DMS153 (cell line): ENCODE data around the gene JAZF1.

Experiments used
- DNase-seq: peaks from one replicate; lab custom pipeline; 2025; lab: John Stamatoyannopoulos, UW

Gene JAZF1

DNA sequence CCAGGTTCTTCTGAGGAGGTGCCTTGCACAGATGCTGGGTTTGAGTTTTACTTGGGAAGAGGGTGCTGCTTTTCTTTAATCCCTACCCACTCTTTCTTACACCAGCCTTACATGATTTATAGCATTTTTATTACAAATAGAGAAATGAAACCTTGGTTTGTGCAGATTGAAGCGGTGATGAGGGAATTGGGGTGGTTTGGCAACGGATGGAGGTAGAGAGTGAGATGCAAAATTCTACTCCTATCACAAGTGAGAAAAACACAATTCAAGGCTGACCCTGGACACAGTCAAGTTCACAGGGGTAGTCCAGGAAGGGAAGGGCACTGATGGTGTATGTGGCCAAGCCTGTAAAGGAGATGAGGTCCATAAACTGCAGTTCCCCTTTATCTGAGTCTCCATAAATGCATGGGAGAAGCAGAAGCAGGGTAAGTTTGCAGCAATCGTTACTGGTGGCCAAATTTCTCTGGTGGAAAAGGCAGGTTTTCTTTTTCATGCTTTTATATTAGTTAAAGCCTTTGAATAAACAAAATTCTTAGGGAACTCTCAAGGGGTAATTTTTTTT is 214.3 kb downstream of the JAZF1 start:
- DNase-seq = no peak

DNA sequence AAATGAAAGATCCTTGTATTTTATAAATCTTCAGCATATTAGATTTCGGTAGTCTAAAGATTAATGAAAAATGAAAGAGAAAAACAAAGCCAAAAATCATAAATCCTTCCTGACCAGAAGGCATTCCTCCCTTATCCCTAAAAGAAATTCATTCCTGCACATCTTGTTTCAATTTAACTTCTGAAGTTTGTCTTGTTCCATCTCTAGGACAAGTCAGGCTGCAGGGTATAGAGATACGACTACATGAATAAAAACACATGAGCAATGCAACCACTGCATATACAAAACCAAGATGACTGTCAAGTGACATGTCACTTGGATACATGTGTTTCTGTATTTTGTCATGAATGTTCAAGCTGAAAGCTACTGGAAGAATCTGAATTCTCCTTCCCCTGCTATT is 214.9 kb downstream of the JAZF1 start:
- DNase-seq = no peak

DNA sequence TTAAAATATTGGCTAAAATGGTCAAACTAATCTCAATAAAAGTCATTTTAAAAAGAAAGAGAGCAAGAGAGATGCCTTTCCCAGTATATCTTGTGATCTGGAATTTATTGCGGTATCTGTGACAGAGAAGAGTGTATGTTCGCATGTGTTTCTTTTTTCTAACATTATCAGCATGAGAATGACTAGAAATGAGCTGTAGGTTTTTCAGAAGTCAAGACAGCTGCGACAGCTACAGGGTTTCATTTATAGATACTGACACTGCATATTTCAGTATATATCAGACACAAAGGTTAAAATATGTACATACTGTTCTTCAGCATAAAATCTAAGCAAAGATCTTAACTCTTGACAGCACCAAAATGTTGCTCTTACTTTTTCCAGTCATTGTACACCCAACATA is 215.8 kb downstream of the JAZF1 start:
- DNase-seq = no peak

DNA sequence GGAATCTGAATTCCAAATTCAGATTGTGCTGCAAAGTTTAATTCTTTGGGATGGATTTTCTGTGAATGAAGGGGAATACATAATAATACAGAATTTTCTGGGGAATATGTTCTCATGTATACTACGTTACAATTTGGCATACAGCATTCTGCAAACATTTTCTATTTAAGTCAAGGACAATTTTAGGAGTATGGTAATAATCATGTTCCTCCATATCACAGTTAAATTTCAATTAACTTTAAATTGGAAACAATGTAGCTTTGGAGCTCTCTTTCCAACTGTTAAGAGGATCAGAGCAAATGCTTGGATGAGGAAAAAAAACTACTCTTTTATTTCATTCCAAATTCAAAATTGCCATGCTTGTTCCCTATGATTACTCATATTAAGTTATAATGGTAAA is 217.5 kb downstream of the JAZF1 start:
- DNase-seq = no peak

DNA sequence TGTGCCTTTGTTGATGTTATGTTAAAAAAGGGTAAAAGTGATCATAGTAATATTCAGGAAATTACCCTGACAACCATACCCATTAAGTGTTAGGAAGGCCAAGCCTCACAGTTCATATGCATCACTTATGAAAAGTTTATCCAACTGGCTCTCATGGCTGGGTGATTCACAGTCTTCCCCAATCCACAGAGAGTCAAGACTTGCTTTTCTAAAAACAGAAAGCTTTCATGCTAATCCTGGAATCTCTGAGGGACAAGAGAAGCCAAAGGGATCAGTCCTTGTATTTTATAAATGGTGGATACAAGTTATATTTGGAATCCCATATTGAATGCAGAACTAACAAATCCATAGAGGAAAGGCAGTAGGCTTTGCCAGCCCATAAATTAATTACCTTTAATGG is 218.3 kb downstream of the JAZF1 start:
- no peak for DNase-seq

DNA sequence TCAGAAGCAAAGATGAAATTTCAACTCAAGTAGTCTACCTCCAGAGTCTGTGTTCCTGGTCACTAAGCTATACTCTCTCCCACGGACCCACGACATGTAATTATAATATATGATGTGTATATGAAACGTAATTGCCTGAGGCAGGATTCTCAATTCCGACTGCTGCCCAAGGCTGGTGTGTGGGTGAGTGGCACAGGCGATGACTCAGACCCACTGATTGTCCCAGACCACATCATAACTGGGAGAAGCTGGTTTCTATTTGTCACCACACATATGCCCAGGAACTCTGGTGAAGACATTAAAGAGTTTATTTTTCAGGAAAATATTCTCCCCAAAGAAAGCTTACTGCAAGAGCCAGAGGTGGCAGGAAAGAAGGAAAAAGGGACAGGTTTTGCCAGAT is 219.3 kb downstream of the JAZF1 start:
- DNase-seq = no peak

DNA sequence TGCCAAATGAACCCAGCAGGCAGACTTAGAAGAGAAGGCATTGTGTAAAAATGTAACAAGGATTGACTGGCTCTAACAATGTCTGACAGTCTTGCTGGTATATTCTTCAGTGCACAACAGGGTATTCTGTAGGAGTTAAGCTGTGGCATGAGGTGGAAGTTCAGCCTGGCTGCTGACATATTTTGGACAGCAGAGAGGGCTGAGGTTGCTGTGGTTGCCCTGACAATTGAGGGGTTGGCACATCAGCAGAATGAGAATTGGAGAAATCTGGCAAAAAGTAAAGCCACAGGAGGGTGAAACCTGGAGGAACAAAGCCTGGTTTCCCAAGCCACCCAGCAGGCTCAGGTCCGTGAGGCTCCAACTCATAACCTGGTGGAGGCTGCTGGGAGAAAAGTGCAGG is 220.2 kb downstream of the JAZF1 start:
- DNase-seq = no peak

DNA sequence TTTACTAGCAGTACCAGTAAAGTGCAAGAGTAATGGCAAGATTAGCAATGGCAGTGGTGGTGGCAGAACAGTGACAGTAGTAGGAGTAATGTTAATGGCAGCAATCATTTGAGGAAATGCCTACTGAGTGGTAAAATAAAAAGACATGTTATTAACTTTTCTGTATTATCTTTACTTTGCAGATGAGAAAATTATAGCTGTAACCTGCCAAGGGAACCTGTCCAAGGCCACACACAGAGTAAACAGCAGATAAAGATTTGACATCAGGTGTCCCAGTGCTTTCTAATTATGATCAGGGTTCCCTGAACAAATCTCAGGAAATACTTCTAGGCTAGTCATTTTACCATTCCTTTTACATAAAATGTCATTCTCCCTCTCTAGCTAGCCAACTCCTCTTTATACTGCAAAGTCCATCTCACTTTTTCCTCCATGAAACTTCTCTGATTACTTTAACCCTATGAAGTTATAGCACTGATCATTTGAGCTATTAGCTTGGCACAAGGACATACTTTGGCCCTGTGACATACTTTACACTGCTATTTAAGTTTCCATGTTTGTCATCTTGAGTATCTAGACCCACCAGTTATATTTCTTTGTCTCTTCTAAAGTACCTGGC is 221.6 kb downstream of the JAZF1 start:
- DNase-seq = no peak

DNA sequence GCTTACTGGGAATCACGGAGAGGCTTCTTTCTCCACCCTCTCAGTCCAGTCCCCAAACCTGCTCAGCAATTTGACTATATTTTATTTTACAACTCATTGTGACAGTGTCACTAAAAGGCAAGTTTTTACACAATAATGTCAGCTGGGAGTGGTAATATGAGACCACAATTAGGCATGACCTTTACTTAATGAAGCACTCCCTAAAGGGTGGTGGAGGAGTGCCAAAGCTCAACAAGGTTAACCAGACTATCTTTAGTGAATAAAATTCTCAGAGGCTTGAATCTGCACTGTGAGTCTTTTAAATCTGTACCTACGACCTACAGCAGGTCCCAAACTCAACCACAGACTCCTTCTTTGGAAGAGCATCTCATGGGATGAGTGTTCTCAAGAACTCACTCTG is 225.0 kb downstream of the JAZF1 start:
- DNase-seq = no peak

DNA sequence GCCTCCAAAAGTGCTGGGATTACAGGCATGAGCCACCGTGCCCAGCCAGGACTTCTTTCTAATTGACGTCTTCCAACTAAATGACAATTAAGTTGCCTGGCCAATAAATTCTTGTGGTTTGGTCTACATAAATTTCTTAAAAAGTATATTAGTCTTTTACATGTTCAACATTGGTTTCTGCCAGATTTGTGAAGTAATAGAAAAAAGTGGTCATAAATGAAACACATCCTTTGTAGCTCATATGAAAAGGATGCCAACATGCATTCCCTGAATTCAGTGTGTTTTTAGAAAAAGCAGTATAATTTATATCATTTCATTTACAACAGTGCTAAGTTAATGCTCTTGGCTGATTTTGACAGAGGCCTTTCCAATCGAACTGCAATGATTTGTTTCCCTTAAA is 225.6 kb downstream of the JAZF1 start:
- no peak for DNase-seq

DNA sequence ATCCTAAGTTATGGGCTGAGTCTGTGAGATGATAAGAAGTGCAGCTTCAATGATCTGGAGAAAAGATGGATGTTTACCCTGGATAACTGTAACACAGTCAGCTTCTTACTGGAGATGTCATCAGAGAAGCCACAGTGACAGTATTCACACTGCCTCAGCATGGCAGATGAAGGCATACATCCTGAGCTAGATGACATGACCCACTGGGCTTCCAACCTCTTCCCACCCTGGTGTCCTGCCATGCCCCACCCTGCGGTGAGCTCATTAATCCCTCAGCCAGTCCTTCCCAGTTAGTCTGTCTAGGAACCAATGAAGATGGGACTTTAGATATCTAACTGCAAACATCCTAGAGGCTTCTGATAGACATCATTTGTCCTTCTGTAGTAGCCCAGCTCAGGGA is 226.8 kb downstream of the JAZF1 start:
- no peak for DNase-seq

DNA sequence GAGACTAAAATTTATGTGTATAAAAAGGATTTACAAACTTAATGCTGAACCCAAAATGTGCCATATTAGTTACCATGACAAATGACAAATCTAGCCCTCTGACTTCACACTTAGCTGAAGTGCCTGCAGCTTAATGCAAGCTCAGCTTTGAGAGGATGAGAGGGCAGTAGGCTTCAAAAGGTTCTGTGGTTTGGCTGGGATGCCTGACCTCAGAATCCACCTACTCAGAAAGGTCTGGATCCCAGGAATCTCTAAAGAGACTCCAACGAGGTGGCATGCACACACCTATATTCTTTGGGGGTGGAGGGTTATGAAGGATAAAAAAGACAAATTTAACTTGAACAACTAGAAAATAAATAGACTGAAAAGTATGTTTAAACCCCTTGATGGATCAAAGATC is 227.2 kb downstream of the JAZF1 start:
- DNase-seq = no peak

DNA sequence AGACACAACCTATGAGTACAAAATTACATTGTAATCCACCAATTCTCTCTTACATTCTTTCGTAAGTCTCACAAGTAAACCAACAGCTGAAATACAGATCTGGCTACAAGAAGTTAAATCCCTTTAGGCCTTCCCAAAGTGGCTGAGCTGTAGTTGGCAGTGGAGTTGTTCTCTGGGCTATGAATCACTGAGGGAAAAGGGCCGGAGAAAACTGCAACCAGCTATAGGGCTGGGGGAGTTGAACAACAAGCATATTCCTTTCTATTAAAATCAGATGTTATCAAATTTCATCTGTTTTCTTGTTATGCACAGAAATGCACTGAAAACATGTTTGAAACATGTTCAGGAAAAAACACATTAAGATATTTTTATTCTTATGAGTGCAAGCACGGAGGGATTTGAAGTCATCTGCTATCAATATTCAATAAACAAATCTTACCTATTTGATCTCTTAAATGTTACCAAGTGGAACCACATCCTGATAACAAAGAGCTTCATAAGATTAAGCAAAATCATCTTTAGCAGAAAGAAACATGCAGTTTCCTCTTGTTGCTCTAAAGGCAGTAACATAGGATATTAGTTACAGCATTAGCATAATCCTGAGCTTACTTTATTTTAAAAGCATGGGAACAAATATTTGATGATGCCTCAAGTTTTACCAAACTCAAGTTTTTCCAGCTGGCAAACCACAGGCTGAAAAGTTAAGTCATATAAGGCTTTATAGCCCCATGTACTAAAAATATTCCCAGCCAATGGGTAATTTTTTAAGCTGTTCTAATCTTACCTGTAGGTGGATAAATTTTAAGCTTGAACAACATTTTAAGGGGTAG is 227.9 kb downstream of the JAZF1 start:
- no peak for DNase-seq

DNA sequence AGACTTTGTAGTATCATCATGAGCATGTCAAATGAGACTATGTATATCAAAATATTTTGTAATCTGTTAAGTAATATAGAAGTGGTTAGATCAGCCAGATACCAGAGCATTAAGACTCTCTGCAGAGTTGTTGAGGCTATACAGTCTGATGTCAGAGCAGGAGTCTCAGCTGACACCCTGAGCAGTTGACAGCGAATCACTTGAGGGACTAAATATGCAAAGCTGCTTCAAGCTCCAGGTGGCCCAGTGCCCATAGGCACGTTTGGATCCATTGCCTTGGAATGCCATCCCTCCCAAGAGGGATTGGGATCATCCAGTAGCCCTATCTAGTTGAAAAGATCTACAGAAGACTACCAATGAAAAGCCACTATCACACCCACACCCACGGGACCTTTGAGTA is 230.5 kb downstream of the JAZF1 start:
- no peak for DNase-seq

DNA sequence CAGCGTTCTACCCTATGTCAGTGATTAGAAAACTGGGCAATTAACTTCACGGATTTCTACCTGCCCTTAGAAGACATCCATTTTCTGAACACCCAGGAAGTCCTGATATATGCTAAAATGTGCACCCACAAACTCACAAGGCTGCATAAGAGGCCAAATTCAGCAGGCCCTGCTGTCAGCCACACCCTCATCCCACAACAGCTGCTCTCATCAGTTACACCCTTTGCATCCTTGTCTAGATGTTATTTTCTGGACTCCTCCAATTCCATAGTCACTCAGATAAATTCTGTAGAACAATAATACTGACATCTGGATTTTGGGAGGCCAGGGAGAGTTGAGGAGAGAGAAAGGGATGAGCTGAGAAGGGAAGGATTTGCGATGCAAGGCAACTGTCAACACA is 231.7 kb downstream of the JAZF1 start:
- DNase-seq = no peak

DNA sequence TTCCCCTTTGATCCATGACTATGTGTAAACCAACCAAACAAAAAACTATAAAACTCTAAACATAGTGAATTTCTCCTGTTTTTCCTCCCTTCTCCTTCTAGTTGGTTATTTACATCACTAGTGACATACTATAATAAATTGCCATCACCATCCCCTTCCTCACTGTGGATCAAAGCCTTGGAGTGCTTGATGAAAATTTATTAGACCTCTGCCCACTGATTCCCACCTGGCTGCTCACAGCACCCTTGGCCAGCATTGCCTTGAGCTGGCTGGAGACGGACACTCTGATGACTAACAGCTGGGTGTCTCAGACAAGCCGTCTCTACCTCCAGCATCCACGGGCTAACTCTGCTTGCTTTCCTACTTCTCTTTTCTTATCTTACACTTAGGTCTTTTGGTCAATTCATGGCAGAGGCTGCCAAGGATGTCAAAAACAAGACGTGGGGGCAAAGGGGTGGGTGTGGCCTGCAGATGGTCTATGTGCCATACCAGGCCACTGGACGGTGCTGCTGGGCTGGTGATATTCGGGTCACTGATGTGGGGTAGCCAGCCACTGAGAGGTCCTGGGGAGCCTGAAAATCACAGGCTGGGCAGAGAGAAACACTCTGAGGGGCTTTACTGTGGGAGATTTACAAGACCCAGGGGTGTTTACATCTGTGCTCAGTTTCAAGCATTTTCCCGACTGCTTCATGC is 232.9 kb downstream of the JAZF1 start:
- DNase-seq = no peak

DNA sequence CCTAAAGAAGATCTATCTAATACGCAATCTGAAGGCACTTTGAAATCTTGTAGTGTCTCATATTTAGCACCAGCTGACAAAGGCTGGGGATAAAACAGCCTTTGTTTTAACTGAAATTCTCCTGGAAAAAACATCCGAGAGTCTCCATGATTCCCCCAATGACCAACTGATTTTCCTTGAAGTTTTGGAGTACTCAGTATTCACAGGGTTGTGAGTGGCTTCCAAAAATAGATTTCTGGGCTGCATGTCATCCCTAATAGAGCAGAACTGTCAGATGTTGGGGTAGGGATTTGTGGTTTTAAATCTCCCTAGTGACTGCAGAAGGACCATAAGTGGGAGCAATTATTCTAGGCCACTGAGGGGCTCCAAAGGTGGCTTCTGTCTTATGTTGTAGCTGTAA is 234.2 kb downstream of the JAZF1 start:
- no peak for DNase-seq

DNA sequence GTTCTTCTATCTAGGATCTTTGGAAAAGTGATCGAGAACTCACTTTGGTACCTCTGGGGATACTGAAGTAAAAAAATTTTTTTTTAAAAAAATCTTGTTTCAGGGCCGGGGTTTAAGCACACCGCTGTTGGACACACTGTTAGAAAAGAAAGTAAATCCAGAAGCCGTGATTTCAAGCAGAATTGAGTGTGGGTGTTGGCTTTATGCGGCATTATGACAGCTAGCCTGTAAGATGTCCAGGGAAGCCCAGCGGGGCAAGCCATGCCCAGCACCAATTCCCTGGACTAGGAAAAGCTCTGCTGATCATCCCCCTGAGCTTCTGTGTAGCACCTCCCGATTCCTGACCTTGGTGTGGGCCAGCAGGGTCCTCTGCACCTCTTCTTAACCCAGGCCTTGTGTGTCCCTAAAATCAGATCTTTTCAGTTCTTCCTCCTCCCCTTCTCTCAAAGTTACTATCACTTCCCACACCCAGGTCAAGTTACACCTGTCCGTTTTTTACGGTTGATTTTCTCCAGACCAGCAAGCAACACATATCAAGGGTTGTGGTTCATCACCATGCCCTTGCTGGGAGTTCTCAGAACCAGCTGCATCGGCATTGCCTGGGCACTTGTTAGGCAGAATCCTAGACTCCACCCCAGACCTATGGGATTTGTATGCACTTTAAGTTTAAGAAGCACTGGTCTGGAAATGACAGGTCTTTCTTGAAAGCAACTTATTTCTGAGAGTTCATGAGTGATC is 235.4 kb downstream of the JAZF1 start:
- DNase-seq = no peak

DNA sequence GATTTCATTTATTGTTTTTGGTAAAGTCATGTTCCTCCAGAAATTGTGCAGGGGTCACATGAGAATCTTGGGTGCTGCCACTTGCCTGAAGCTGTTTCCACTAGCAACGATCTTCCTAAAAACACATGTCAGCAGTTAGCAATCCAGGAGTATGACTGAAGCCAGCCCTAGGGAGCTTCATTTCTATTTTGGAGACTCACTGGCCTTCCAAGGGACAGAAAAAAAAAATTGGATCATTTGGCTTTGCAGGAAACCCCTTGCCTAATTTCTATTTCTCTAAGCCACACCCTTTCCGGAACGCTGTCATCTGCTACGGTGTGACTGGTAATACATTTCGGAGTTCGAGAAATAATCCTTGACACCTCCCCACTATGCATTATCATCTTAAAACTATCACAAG is 236.0 kb downstream of the JAZF1 start:
- no peak for DNase-seq

DNA sequence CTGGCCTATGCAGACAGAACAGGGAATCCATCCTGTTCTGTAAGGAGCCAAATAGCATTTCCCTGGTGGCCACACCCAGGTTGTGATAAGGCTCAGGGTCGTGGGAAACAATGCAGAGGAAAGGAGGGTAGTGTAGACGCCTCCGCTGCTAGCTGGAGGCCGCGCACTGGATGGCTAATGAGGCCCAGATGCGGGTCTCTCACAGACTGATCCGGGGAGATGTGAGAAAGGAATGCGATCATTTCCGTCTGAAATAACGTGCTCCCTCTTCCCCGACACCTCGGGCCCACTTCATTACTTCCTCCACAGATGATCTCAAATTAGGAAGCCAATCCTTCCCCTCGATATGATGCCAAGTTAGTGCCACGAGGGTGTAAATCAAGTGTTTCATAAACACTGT is 237.4 kb downstream of the JAZF1 start:
- DNase-seq = no peak

DNA sequence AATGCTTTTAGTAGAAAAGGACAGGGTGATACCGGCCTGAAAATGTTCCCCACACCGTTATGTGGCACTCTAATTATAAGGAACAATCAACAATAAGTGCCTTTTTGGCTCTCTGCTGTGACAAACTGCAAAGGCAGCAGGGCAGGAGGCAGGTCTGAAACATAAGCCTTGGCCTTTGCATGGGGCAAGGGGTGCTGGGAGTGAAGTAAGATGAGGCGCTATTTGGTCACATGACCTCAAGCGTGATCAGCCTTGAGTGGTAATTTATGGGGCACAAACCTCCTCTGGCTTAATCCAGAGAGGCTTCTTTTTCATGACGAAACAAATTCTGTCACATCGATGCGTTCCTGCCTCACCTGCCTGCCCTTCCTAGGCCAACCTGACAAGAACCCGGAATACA is 237.9 kb downstream of the JAZF1 start:
- no peak for DNase-seq

DNA sequence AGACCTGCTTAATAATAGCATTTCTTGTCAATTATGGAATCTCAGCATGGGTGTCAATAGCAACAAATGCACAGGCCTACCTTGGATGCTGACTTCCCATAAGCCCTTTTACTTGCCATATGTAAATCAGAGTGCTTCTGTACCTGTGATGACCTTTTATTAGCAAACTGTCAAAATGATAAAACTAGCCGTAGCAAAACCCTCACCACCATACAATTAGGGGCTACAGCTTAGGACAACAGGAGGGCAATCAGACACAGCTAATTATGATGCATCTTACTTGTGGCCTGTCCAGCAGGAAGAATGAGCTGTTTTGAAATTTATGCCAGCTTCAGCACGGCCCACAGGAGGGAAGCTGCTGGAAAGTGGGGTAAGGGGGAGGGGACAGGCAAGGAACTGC is 239.1 kb downstream of the JAZF1 start:
- no peak for DNase-seq
